WERI-Rb-1 (cell line): Measurements from ENCODE around the gene ACSM6.

ENCODE experiments used
- DNase-seq: peaks from one replicate; pipeline ENCODE4 v3.0.0-alpha.2; 2020
- H3K27ac ChIP-seq: fragments of 250-450 bp; sonication (Bioruptor Pico); 2 replicates; pipeline ENCODE4 v1.5.1; 2020; ENCODE audit warnings: mild to moderate bottlenecking, moderate library complexity
- H3K27me3 ChIP-seq: fragments of 250-450 bp; sonication (Bioruptor Pico); 2 replicates; pipeline ENCODE4 v1.5.1; 2021; ENCODE audit warnings: mild to moderate bottlenecking, low read depth, moderate library complexity; ENCODE audit not compliant: insufficient read depth, severe bottlenecking
- H3K36me3 ChIP-seq: fragments of 250-450 bp; sonication (Bioruptor Pico); 2 replicates; pipeline ENCODE4 v1.5.1; 2020; ENCODE audit warnings: mild to moderate bottlenecking, moderate library complexity
- H3K4me3 ChIP-seq: 2 replicates; pipeline ENCODE4 v1.5.1; 2011; ENCODE audit warnings: low read depth, mild to moderate bottlenecking, control low read depth, low read length
- H3K9me3 ChIP-seq: fragments of 250-450 bp; sonication (Bioruptor Pico); 2 replicates; pipeline ENCODE4 v1.5.1; 2021; ENCODE audit warnings: mild to moderate bottlenecking, moderate library complexity; ENCODE audit not compliant: severe bottlenecking
- TF ChIP-seq, protein P1 (sequence below): IDR thresholded peaks from 2 replicates; pipeline ENCODE4 v1.5.1; 2011; ENCODE audit warnings: low read depth, mild to moderate bottlenecking, control low read depth, inconsistent platforms, low read length

Gene ACSM6

DNA sequence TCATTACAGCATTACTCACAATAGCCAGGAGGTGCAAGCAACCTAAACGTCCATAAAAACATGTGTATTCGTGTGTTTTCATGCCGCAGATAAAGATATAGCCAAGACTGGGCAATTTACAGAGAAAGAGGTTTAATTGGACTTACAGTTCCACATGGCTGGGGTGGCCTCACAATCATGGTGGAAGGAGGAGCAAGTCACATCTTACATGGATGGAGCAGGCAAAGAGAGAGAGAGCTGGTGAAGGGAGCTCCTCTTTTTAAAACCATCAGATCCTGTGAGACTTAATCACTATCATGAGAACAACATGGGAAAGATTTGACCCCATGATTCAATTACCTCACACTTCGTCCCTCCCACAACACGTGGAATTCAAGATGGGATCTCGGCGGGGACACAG is 63.8 kb downstream of the ACSM6 start:
- Histone ChIP-seq H3K9me3 (no peaks in the 10 kb centered on the region), H3K27ac (no peak overlapping the region), H3K27me3 (no peaks in the 10 kb centered on the region), H3K4me3 (no peak overlapping the region), H3K36me3 (peaks cover 52% of the 10 kb centered on the region)
- no peak for DNase-seq
- TF ChIP-seq, protein P1, sequence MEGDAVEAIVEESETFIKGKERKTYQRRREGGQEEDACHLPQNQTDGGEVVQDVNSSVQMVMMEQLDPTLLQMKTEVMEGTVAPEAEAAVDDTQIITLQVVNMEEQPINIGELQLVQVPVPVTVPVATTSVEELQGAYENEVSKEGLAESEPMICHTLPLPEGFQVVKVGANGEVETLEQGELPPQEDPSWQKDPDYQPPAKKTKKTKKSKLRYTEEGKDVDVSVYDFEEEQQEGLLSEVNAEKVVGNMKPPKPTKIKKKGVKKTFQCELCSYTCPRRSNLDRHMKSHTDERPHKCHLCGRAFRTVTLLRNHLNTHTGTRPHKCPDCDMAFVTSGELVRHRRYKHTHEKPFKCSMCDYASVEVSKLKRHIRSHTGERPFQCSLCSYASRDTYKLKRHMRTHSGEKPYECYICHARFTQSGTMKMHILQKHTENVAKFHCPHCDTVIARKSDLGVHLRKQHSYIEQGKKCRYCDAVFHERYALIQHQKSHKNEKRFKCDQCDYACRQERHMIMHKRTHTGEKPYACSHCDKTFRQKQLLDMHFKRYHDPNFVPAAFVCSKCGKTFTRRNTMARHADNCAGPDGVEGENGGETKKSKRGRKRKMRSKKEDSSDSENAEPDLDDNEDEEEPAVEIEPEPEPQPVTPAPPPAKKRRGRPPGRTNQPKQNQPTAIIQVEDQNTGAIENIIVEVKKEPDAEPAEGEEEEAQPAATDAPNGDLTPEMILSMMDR, result no peak

GRCh38 chr10:95260397-95260881 is 66.4 kb downstream of the ACSM6 start:
- no peaks in the 10 kb centered on the region for H3K9me3 ChIP-seq
- DNase-seq, result no peak
- H3K4me3 ChIP-seq, result no peak overlapping the region
- TF ChIP-seq, protein P1, result no peak
- no peaks in the 10 kb centered on the region for H3K27me3 ChIP-seq
- H3K27ac ChIP-seq, result no peak overlapping the region
- H3K36me3 ChIP-seq, result peaks cover 71% of the 10 kb centered on the region

GRCh38 chr10:95260909-95261552 is 67.0 kb downstream of the ACSM6 start:
- Histone ChIP-seq H3K36me3 (peaks cover 70% of the 10 kb centered on the region), H3K27me3 (no peaks in the 10 kb centered on the region), H3K4me3 (no peak overlapping the region), H3K9me3 (no peaks in the 10 kb centered on the region), H3K27ac (no peak overlapping the region)
- TF ChIP-seq, protein P1, result no peak
- no peak for DNase-seq

DNA sequence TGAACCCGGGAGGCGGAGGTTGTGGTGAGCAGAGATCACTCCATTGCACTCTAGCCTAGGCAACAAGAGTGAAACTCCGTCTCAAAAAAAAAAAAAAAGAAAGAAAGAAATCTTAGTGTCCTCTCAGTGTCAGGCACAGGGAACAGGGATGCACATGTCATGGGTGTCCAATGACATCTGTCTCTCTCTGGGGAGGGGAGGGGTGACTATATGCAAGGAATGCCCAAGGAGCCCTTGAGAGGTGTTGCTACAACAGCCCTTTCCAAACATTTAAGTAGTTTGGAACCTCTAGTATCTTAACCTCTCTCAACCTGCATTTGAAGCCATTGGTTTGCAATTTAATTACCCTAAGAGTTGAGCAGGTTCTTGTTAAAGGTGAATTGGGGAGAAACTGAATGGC is 67.9 kb downstream of the ACSM6 start:
- H3K9me3 ChIP-seq, result no peaks in the 10 kb centered on the region
- no peaks in the 10 kb centered on the region for H3K27me3 ChIP-seq
- peaks cover 70% of the 10 kb centered on the region for H3K36me3 ChIP-seq
- no peak overlapping the region for H3K27ac ChIP-seq
- no peak for DNase-seq
- no peak overlapping the region for H3K4me3 ChIP-seq
- TF ChIP-seq, protein P1, result no peak

- H3K27me3 ChIP-seq, result no peaks in the 10 kb centered on the region
- DNase-seq, result no peak
- TF ChIP-seq, protein P1, result no peak
- H3K4me3 ChIP-seq, result no peak overlapping the region
- no peak overlapping the region for H3K27ac ChIP-seq
- peaks cover 74% of the 10 kb centered on the region for H3K36me3 ChIP-seq
- no peaks in the 10 kb centered on the region for H3K9me3 ChIP-seq
Observed at GRCh38 chr10:95262763-95263518, 68.9 kb downstream of the ACSM6 start.

GRCh38 chr10:95263864-95264226 is 69.8 kb downstream of the ACSM6 start:
- Histone ChIP-seq H3K9me3 (no peaks in the 10 kb centered on the region), H3K27ac (no peak overlapping the region)

More at GRCh38 chr10:95263864-95264226, 69.8 kb downstream of the ACSM6 start:
- no peak for DNase-seq
- H3K4me3 ChIP-seq, result no peak overlapping the region
- TF ChIP-seq, protein P1, result no peak
- H3K36me3 ChIP-seq, result peaks cover 74% of the 10 kb centered on the region
- no peaks in the 10 kb centered on the region for H3K27me3 ChIP-seq
